H9 (cell line): ENCODE results near the gene HSPA9. TPM values are rescaled to one million over a fixed set of nuclear protein-coding genes. Genes with fewer than 3 reads are reported as not detected.
A peak's percentile ranks its signal among the peaks of the same experiment; 100 is the strongest.

Source experiments
- DNase-seq: peaks from one replicate; pipeline ENCODE4 v3.0.0-alpha.2; 2017
- H2AFZ ChIP-seq: one replicate; pipeline ENCODE4 v1.6.1; 2013; ENCODE audit warnings: mild to moderate bottlenecking, low read length, control low read depth, moderate library complexity
- H2AK5ac ChIP-seq: 2 replicates; pipeline ENCODE4 v1.6.1; 2013; ENCODE audit warnings: low read length, control low read depth, mixed read lengths; ENCODE audit not compliant: insufficient read length
- H2BK120ac ChIP-seq: one replicate; pipeline ENCODE4 v1.6.1; 2013; ENCODE audit warnings: low read depth, mild to moderate bottlenecking, low read length, control low read depth, inconsistent platforms; ENCODE audit not compliant: poor library complexity, severe bottlenecking
- H2BK12ac ChIP-seq: 2 replicates; pipeline ENCODE4 v1.6.1; 2013; ENCODE audit warnings: low read length, control low read depth, mixed read lengths, low read depth; ENCODE audit not compliant: insufficient read length
- H2BK15ac ChIP-seq: 2 replicates; pipeline ENCODE4 v1.6.1; 2013; ENCODE audit warnings: low read depth, low read length, control low read depth
- H2BK20ac ChIP-seq: one replicate; pipeline ENCODE4 v1.6.1; 2013; ENCODE audit warnings: low read depth, mild to moderate bottlenecking, low read length, control low read depth, inconsistent platforms; ENCODE audit not compliant: poor library complexity, severe bottlenecking
- H2BK5ac ChIP-seq: 2 replicates; pipeline ENCODE4 v1.6.1; 2013; ENCODE audit warnings: low read length, control low read depth, mixed read lengths; ENCODE audit not compliant: insufficient read length
- H3K14ac ChIP-seq: 2 replicates; pipeline ENCODE4 v1.6.1; 2013; ENCODE audit warnings: low read length, control low read depth; ENCODE audit not compliant: insufficient read depth
- H3K18ac ChIP-seq: 2 replicates; pipeline ENCODE4 v1.6.1; 2013; ENCODE audit warnings: low read depth, mild to moderate bottlenecking, mixed read lengths, low read length, control low read depth; ENCODE audit not compliant: insufficient read length
- H3K23ac ChIP-seq: 2 replicates; pipeline ENCODE4 v1.6.1; 2013; ENCODE audit warnings: low read length, control low read depth, mixed read lengths, low read depth; ENCODE audit not compliant: insufficient read length
- H3K23me2 ChIP-seq: 2 replicates; pipeline ENCODE4 v1.6.1; 2013; ENCODE audit warnings: low read depth, mild to moderate bottlenecking, mixed read lengths, low read length, control low read depth; ENCODE audit not compliant: insufficient read length, poor library complexity, severe bottlenecking
- H3K27ac ChIP-seq: 2 replicates; pipeline ENCODE4 v1.5.1; 2013; ENCODE audit warnings: low read length, control low read depth, mixed read lengths, low read depth; ENCODE audit not compliant: insufficient read length
- H3K27me3 ChIP-seq: 2 replicates; pipeline ENCODE4 v1.6.1; 2013; ENCODE audit warnings: low read length, control low read depth, inconsistent platforms; ENCODE audit not compliant: insufficient read depth
- H3K4ac ChIP-seq: 2 replicates; pipeline ENCODE4 v1.6.1; 2013; ENCODE audit warnings: low read depth, mild to moderate bottlenecking, control low read depth, inconsistent platforms, low read length, moderate library complexity
- H3K4me1 ChIP-seq: 2 replicates; pipeline ENCODE4 v1.6.1; 2013; ENCODE audit warnings: low read length, control low read depth, inconsistent platforms; ENCODE audit not compliant: insufficient read depth
- H3K4me2 ChIP-seq: 2 replicates; pipeline ENCODE4 v1.6.1; 2013; ENCODE audit warnings: low read length, control low read depth, mixed read lengths; ENCODE audit not compliant: insufficient read length, insufficient read depth
- H3K56ac ChIP-seq: 2 replicates; pipeline ENCODE4 v1.6.1; 2013; ENCODE audit warnings: low read depth, mild to moderate bottlenecking, mixed read lengths, low read length, control low read depth; ENCODE audit not compliant: insufficient read length
- H3K79me1 ChIP-seq: 2 replicates; pipeline ENCODE4 v1.6.1; 2013; ENCODE audit warnings: low read depth, mild to moderate bottlenecking, moderate library complexity, low read length, control low read depth, inconsistent platforms; ENCODE audit not compliant: insufficient read depth, poor library complexity, severe bottlenecking
- H3K79me2 ChIP-seq: 2 replicates; pipeline ENCODE4 v1.6.1; 2013; ENCODE audit warnings: low read length, control low read depth, inconsistent platforms; ENCODE audit not compliant: insufficient read depth
- H3K9ac ChIP-seq: 2 replicates; pipeline ENCODE4 v1.6.1; 2013; ENCODE audit warnings: low read length, control low read depth, mixed read lengths; ENCODE audit not compliant: insufficient read length; ENCODE audit errors: extremely low read depth
- H3K9me3 ChIP-seq: one replicate; pipeline ENCODE4 v1.6.1; 2013; ENCODE audit warnings: low read depth, low read length, inconsistent platforms; ENCODE audit not compliant: control insufficient read depth
- H3T11ph ChIP-seq: one replicate; pipeline ENCODE4 v1.6.1; 2013; ENCODE audit warnings: mild to moderate bottlenecking, low read length, control low read depth, inconsistent platforms
- H4K20me1 ChIP-seq: one replicate; pipeline ENCODE4 v1.6.1; 2013; ENCODE audit not compliant: control insufficient read depth, insufficient read length, insufficient read depth
- H4K5ac ChIP-seq: 2 replicates; pipeline ENCODE4 v1.6.1; 2013; ENCODE audit warnings: low read depth, mild to moderate bottlenecking, mixed read lengths, low read length, control low read depth; ENCODE audit not compliant: insufficient read length
- H4K8ac ChIP-seq: replicated peaks from 2 replicates; pipeline ENCODE4 v1.6.1; 2013; ENCODE audit warnings: low read length, control low read depth, mixed read lengths, low read depth; ENCODE audit not compliant: insufficient read length
- H4K91ac ChIP-seq: 2 replicates; pipeline ENCODE4 v1.6.1; 2013; ENCODE audit warnings: low read depth, mild to moderate bottlenecking, moderate library complexity, mixed read lengths, low read length, control low read depth; ENCODE audit not compliant: insufficient read length
- H3K27ac Mint-ChIP-seq, 3 experiments: 2 replicates in 2 of 3; 3 replicates in 1 of 3; pipeline ENCODE4 v1.8.0; 2020 to 2021; ENCODE audit warnings: mixed read lengths in 3 of 3, mild to moderate bottlenecking in 1 of 3, moderate library complexity in 1 of 3
- H3K27me3 Mint-ChIP-seq: 2 replicates; pipeline ENCODE4 v1.8.0; 2021; ENCODE audit warnings: low read depth, mild to moderate bottlenecking, moderate library complexity, mixed read lengths
- H3K36me3 Mint-ChIP-seq, 3 experiments: 2 replicates in 2 of 3; 3 replicates in 1 of 3; pipeline ENCODE4 v1.8.0; 2020 to 2021; ENCODE audit warnings: low read depth in 3 of 3, mixed read lengths in 3 of 3; ENCODE audit not compliant: insufficient read depth in 1 of 3
- H3K4me1 Mint-ChIP-seq, 2 experiments: 2 replicates each; pipeline ENCODE4 v1.8.0; 2020; ENCODE audit warnings: mixed read lengths in 2 of 2
- H3K4me3 Mint-ChIP-seq, 2 experiments: 2 replicates in 1 of 2; 3 replicates in 1 of 2; pipeline ENCODE4 v1.8.0; 2020 to 2021; ENCODE audit warnings: mild to moderate bottlenecking in 2 of 2, mixed read lengths in 2 of 2, moderate library complexity in 1 of 2
- H3K9me3 Mint-ChIP-seq, 2 experiments: 2 replicates in 1 of 2; 3 replicates in 1 of 2; pipeline ENCODE4 v1.8.0; 2020; ENCODE audit warnings: mild to moderate bottlenecking in 2 of 2, mixed read lengths in 2 of 2, moderate library complexity in 1 of 2
- WGBS: extraction: QIAGEN DNeasy Blood & Tissue Kit; methylation state at CpG from one replicate; pipeline ENCODE4 v1.1.7; 2013; ENCODE audit warnings: missing lambda C conversion rate, low lambda C conversion rate, mixed read lengths; ENCODE audit not compliant: insufficient read length; ENCODE audit errors: extremely low coverage; 5-methylcytosine and 5-hydroxymethylcytosine counted together
- total RNA-seq: library from RNA; stranded (reverse); gene quantifications from 2 replicates; pipeline ENCODE4 v1.2.1, GENCODE V29; 2021
- TF ChIP-seq, protein P1 (sequence below): fragments of 200-600 bp; sonication (generic); conservative IDR thresholded peaks from 3 replicates; pipeline ENCODE4 v1.8.0; 2021; ENCODE audit warnings: antibody characterized with exemption, mild to moderate bottlenecking

Gene HSPA9
- total RNA-seq, 1 experiment from 2014 or later, result 397 TPM

DNA sequence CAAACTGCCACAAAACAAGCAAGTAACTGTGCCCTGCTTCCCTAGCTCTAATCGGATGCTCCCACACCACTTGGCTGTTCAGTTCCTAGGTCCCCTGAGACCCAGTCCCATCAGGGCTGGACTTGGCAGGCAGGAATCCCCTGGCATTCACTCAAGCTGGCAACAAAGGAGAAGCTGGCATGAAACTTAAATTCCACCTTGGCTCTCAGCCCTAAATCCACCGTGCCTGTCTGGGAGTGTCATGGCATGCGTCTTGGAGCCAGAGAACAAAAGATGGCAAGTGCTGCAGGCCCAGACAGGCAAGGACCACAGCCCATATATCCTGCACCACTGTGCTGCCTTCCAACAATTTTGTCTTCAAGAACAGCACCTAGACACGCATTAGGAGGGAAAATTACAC lies 70.4 kb downstream of the HSPA9 start:
- Histone ChIP-seq H4K8ac (no peak overlapping the region), H4K5ac (no peak overlapping the region), H2AK5ac (no peak overlapping the region), H3K23me2 (no peaks in the 10 kb centered on the region), H4K20me1 (no peaks in the 10 kb centered on the region), H3K79me1 (no peaks in the 10 kb centered on the region), H2BK5ac (no peak overlapping the region), H3K14ac (no peak overlapping the region), H3T11ph (no peak overlapping the region), H3K79me2 (no peaks in the 10 kb centered on the region), H3K9ac (no peak overlapping the region), H2BK20ac (no peak overlapping the region), H2AFZ (no peak overlapping the region), H3K4me1 (no peaks in the 10 kb centered on the region), H4K91ac (no peak overlapping the region), H2BK15ac (no peak overlapping the region), H2BK120ac (no peak overlapping the region), H3K4ac (no peak overlapping the region), H3K18ac (no peak overlapping the region), H3K56ac (no peak overlapping the region), H3K27ac (no peak overlapping the region), H3K9me3 (no peaks in the 10 kb centered on the region), H3K23ac (no peak overlapping the region), H3K27me3 (no peaks in the 10 kb centered on the region), H3K4me2 (no peak overlapping the region), H2BK12ac (no peak overlapping the region)
- WGBS, result no CpG with 5 or more reads among the region's 4 CpGs
- peaks cover 14 to 19% of the 10 kb centered on the region in 2 experiments for H3K4me1 Mint-ChIP-seq
- peak overlapping the region in 2 of 3 experiments; percentile 23 to 61; a peak in 1 of 7 replicates for H3K27ac Mint-ChIP-seq
- TF ChIP-seq, protein P1, sequence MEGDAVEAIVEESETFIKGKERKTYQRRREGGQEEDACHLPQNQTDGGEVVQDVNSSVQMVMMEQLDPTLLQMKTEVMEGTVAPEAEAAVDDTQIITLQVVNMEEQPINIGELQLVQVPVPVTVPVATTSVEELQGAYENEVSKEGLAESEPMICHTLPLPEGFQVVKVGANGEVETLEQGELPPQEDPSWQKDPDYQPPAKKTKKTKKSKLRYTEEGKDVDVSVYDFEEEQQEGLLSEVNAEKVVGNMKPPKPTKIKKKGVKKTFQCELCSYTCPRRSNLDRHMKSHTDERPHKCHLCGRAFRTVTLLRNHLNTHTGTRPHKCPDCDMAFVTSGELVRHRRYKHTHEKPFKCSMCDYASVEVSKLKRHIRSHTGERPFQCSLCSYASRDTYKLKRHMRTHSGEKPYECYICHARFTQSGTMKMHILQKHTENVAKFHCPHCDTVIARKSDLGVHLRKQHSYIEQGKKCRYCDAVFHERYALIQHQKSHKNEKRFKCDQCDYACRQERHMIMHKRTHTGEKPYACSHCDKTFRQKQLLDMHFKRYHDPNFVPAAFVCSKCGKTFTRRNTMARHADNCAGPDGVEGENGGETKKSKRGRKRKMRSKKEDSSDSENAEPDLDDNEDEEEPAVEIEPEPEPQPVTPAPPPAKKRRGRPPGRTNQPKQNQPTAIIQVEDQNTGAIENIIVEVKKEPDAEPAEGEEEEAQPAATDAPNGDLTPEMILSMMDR, result no peak
- no peaks in the 10 kb centered on the region for H3K27me3 Mint-ChIP-seq
- no peak for DNase-seq
- peaks cover 17 to 32% (median 23%) of the 10 kb centered on the region in 3 experiments; a peak in 6 of 7 replicates for H3K36me3 Mint-ChIP-seq
- H3K4me3 Mint-ChIP-seq, result no peak overlapping the region
- no peaks in the 10 kb centered on the region for H3K9me3 Mint-ChIP-seq

Other genes starting within 250 kb of the HSPA9 start
- 19.9 and 22.8 TPM in 2 replicates for gene CDC25C, start 243.6 kb downstream of the HSPA9 start, total RNA-seq
- 59.6 and 61.9 TPM in 2 replicates for gene FAM53C, start 237.1 kb downstream of the HSPA9 start, total RNA-seq
- 77.8 and 89.2 TPM in 2 replicates for gene KDM3B, start 222.7 kb downstream of the HSPA9 start, total RNA-seq
- gene REEP2, start 136.3 kb downstream of the HSPA9 start, total RNA-seq, result 44.3 and 49.0 TPM in 2 replicates
- 76.6 and 83.3 TPM in 2 replicates for gene EGR1, start 109.9 kb downstream of the HSPA9 start, total RNA-seq
- gene ETF1, start 32.2 kb downstream of the HSPA9 start, total RNA-seq, result 175 and 183 TPM in 2 replicates
- gene CTNNA1, start 178.0 kb upstream of the HSPA9 start, total RNA-seq, result 354 and 378 TPM in 2 replicates